Esophagus muscularis mucosa (tissue), 4 donors: ENCODE data around the gene ME1.

ENCODE experiments used
- CTCF ChIP-seq, 3 experiments: fragments of 200-600 bp in 2 of 3; fragments of 450-650 bp in 1 of 3; sonication (generic) in 2 of 3; IDR thresholded peaks; one replicate each; pipeline ENCODE4 v1.5.1; 2017 to 2019; ENCODE audit warnings: antibody characterized with exemption in 3 of 3, mild to moderate bottlenecking in 2 of 3, moderate library complexity in 1 of 3
- EP300 ChIP-seq: sonication (generic); formaldehyde crosslinking; IDR thresholded peaks from one replicate; pipeline ENCODE4 v1.6.1; 2017; ENCODE audit warnings: antibody characterized with exemption
- POLR2A ChIP-seq: fragments of 450-650 bp; IDR thresholded peaks from one replicate; pipeline ENCODE4 v1.6.1; 2017; ENCODE audit warnings: antibody characterized with exemption, moderate library complexity, mild to moderate bottlenecking, low read depth

- TF ChIP-seq EP300 = no peak
- no peak for TF ChIP-seq CTCF (IDR thresholded peaks at IDR 0.05)
- no peak for TF ChIP-seq POLR2A
Observed at GRCh38 chr6:83294676-83295075, 136.2 kb downstream of the ME1 start.
